Fibroblast of skin of scalp (primary cell): ENCODE results near the gene NEIL1. TPM values are rescaled to one million over a fixed set of nuclear protein-coding genes. Genes with fewer than 3 reads are reported as not detected.
"Not testable (repeated sequence)": the region's sequence is repeated elsewhere in the genome, so short reads cannot be mapped to it uniquely, and the experiment has no call there.

ENCODE experiments used
- DNase-seq: peaks from one replicate; pipeline ENCODE4 v3.0.0-alpha.2; 2013
- polyA plus RNA-seq, 2 experiments: library from polyadenylated mRNA; unstranded; fragments of 120-200 nt; gene quantifications; one replicate each; pipeline ENCODE4 v1.2.1, GENCODE V29; 2013; ENCODE audit not compliant: insufficient read length in 2 of 2

The NEIL1 gene
- polyA plus RNA-seq (2013, experiment 1 of 2; ENCODE audit: insufficient read length) = 3.8 TPM
- polyA plus RNA-seq (2013, experiment 2 of 2; ENCODE audit: insufficient read length) = 3.9 TPM

- DNase-seq = no peak
Observed at GRCh38 chr15:75346796-75347221, at the start of gene NEIL1. Gene NEIL1 (plus strand): TSS chr15:75347039. CDS start chr15:75348906, 1,867 bp downstream.

- not testable (repeated sequence) for DNase-seq
Observed at GRCh38 chr15:75298541-75299310, 48.1 kb upstream of the NEIL1 start.

GRCh38 chr15:75299311-75299688 lies 47.5 kb upstream of the NEIL1 start:
- not testable (repeated sequence) for DNase-seq

GRCh38 chr15:75300026-75300425 lies 46.8 kb upstream of the NEIL1 start:
- not testable (repeated sequence) for DNase-seq

GRCh38 chr15:75302318-75302717 lies 44.5 kb upstream of the NEIL1 start:
- no peak for DNase-seq

GRCh38 chr15:75302753-75303152 lies 44.1 kb upstream of the NEIL1 start:
- DNase-seq = not testable (repeated sequence)

GRCh38 chr15:75306188-75306587 lies 40.7 kb upstream of the NEIL1 start:
- DNase-seq = no peak

GRCh38 chr15:75307778-75308390 lies 39.0 kb upstream of the NEIL1 start:
- peak; percentile 15 for DNase-seq

- DNase-seq = peak; percentile 13
Observed at GRCh38 chr15:75309711-75310110, 37.1 kb upstream of the NEIL1 start.

- DNase-seq = peak; percentile 48
Observed at GRCh38 chr15:75312548-75312947, 34.3 kb upstream of the NEIL1 start.

GRCh38 chr15:75313116-75313845 lies 33.6 kb upstream of the NEIL1 start:
- DNase-seq = no peak

GRCh38 chr15:75314552-75315290 lies 32.1 kb upstream of the NEIL1 start:
- no peak for DNase-seq

GRCh38 chr15:75319231-75319897 lies 27.5 kb upstream of the NEIL1 start:
- DNase-seq = not testable (repeated sequence)

GRCh38 chr15:75321711-75322110 lies 25.1 kb upstream of the NEIL1 start:
- DNase-seq = no peak

GRCh38 chr15:75325922-75326321 lies 20.9 kb upstream of the NEIL1 start:
- DNase-seq = no peak

GRCh38 chr15:75327005-75327404 lies 19.8 kb upstream of the NEIL1 start:
- DNase-seq = no peak

GRCh38 chr15:75327491-75327890 lies 19.3 kb upstream of the NEIL1 start:
- no peak for DNase-seq

GRCh38 chr15:75328493-75329314 lies 18.1 kb upstream of the NEIL1 start:
- DNase-seq = no peak

- DNase-seq = no peak
Observed at GRCh38 chr15:75329571-75329970, 17.3 kb upstream of the NEIL1 start.

- not testable (repeated sequence) for DNase-seq
Observed at GRCh38 chr15:75332093-75332492, 14.7 kb upstream of the NEIL1 start.
